Activated T-helper 17 cell treated with anti-CD3 and anti-CD28 coated beads, Interleukin-2, amount 50 U/mL, for 72 hours (primary cell): ENCODE data around the gene PYY. TPM values are rescaled to one million over a fixed set of nuclear protein-coding genes. Genes with fewer than 3 reads are reported as not detected.
A peak's percentile ranks its signal among the peaks of the same experiment; 100 is the strongest.
"Not testable (repeated sequence)": the region's sequence is repeated elsewhere in the genome, so short reads cannot be mapped to it uniquely, and the experiment has no call there.

ENCODE experiments used
- ATAC-seq: fragments of 150-1000 bp; cut with Tn5 transposase; replicated peaks from 2 replicates; pipeline ENCODE4 v1.10.0; 2021; ENCODE audit warnings: mild to moderate bottlenecking, moderate library complexity
- H3K27ac Mint-ChIP-seq: one replicate; pipeline ENCODE4 v1.8.0; 2022; ENCODE audit warnings: mixed read lengths
- H3K27me3 Mint-ChIP-seq: one replicate; pipeline ENCODE4 v1.8.0; 2022; ENCODE audit warnings: mixed read lengths
- H3K36me3 Mint-ChIP-seq: one replicate; pipeline ENCODE4 v1.8.0; 2022; ENCODE audit warnings: low read depth, mild to moderate bottlenecking, mixed read lengths
- H3K4me1 Mint-ChIP-seq: one replicate; pipeline ENCODE4 v1.8.0; 2022; ENCODE audit warnings: mixed read lengths
- H3K4me3 Mint-ChIP-seq: one replicate; pipeline ENCODE4 v1.8.0; 2022; ENCODE audit warnings: mild to moderate bottlenecking, mixed read lengths
- H3K9me3 Mint-ChIP-seq: one replicate; pipeline ENCODE4 v1.8.0; 2022; ENCODE audit warnings: mixed read lengths
- total RNA-seq, 2 donors: library from RNA; stranded (reverse); gene quantifications; one replicate each; pipeline ENCODE4 v1.2.3, GENCODE V29; 2022

The PYY gene
- total RNA-seq, 2 donors from 2014 or later = not detected

GRCh38 chr17:43986225-43986981, 32.7 kb upstream of the PYY start:
- H3K27me3 Mint-ChIP-seq = peaks cover 26% of the 10 kb centered on the region
- H3K4me3 Mint-ChIP-seq = no peak overlapping the region
- ATAC-seq = no peak
- no peak overlapping the region for H3K27ac Mint-ChIP-seq
- H3K4me1 Mint-ChIP-seq = no peaks in the 10 kb centered on the region
- H3K9me3 Mint-ChIP-seq = no peaks in the 10 kb centered on the region
- no peaks in the 10 kb centered on the region for H3K36me3 Mint-ChIP-seq

DNA sequence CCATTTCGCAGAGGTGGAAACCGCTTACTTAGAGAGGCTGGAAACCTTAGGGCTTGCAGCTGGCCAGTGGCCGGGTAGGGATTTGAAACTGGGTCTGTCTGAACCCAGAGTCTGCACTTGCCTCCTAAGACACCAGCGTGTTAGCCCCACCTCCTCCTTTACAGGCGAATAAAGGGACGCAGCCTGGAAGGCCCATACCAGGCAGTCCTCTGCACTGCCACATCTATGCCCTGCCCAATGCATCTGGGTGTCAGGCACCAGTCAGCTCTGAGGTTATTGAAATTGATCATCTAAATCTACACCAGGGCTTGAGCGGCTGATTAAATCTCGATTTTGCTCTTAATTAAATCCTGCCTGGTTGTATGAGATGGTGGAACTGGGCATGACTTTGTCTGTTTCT, 30.8 kb upstream of the PYY start:
- Mint-ChIP-seq H3K9me3 (no peaks in the 10 kb centered on the region), H3K27ac (no peak overlapping the region), H3K4me3 (no peak overlapping the region), H3K36me3 (no peaks in the 10 kb centered on the region), H3K27me3 (peaks cover 33% of the 10 kb centered on the region), H3K4me1 (no peaks in the 10 kb centered on the region)
- no peak for ATAC-seq

- Mint-ChIP-seq H3K27me3 (peaks cover 33% of the 10 kb centered on the region), H3K27ac (no peak overlapping the region), H3K36me3 (no peaks in the 10 kb centered on the region), H3K4me1 (no peaks in the 10 kb centered on the region), H3K9me3 (no peaks in the 10 kb centered on the region), H3K4me3 (no peak overlapping the region)
- peak; percentile 3 for ATAC-seq
Measured at GRCh38 chr17:43983515-43984411, 30.0 kb upstream of the PYY start.

- no peak overlapping the region for H3K4me3 Mint-ChIP-seq
- H3K9me3 Mint-ChIP-seq = no peaks in the 10 kb centered on the region
- no peaks in the 10 kb centered on the region for H3K36me3 Mint-ChIP-seq
- no peak overlapping the region for H3K27ac Mint-ChIP-seq
- H3K4me1 Mint-ChIP-seq = no peaks in the 10 kb centered on the region
- peaks cover 30% of the 10 kb centered on the region for H3K27me3 Mint-ChIP-seq
- no peak for ATAC-seq
Measured at GRCh38 chr17:43983196-43983514, 29.4 kb upstream of the PYY start.

- no peak for ATAC-seq
- no peak overlapping the region for H3K27ac Mint-ChIP-seq
- H3K36me3 Mint-ChIP-seq = no peaks in the 10 kb centered on the region
- no peaks in the 10 kb centered on the region for H3K4me1 Mint-ChIP-seq
- no peaks in the 10 kb centered on the region for H3K9me3 Mint-ChIP-seq
- H3K27me3 Mint-ChIP-seq = peaks cover 22% of the 10 kb centered on the region
- H3K4me3 Mint-ChIP-seq = peak overlapping the region; percentile 27
Measured at GRCh38 chr17:43982171-43982570, 28.4 kb upstream of the PYY start.

GRCh38 chr17:43979671-43980070, 25.9 kb upstream of the PYY start:
- no peak for ATAC-seq
- Mint-ChIP-seq H3K4me1 (no peaks in the 10 kb centered on the region), H3K9me3 (no peaks in the 10 kb centered on the region), H3K36me3 (no peaks in the 10 kb centered on the region), H3K27ac (no peak overlapping the region), H3K27me3 (peaks cover 22% of the 10 kb centered on the region), H3K4me3 (no peak overlapping the region)

- no peak overlapping the region for H3K27ac Mint-ChIP-seq
- H3K27me3 Mint-ChIP-seq = peaks cover 22% of the 10 kb centered on the region
Measured at GRCh38 chr17:43979011-43979410, 25.3 kb upstream of the PYY start.

GRCh38 chr17:43978078-43978477, 24.3 kb upstream of the PYY start:
- H3K27me3 Mint-ChIP-seq = peaks cover 20% of the 10 kb centered on the region
- no peak for ATAC-seq
- H3K27ac Mint-ChIP-seq = no peak overlapping the region
- H3K36me3 Mint-ChIP-seq = no peaks in the 10 kb centered on the region
- no peaks in the 10 kb centered on the region for H3K9me3 Mint-ChIP-seq
- H3K4me1 Mint-ChIP-seq = no peaks in the 10 kb centered on the region
- H3K4me3 Mint-ChIP-seq = no peak overlapping the region

More at GRCh38 chr17:43979011-43979410, 25.3 kb upstream of the PYY start:
- no peak for ATAC-seq
- Mint-ChIP-seq H3K9me3 (no peaks in the 10 kb centered on the region), H3K36me3 (no peaks in the 10 kb centered on the region), H3K4me1 (no peaks in the 10 kb centered on the region), H3K4me3 (no peak overlapping the region)

DNA sequence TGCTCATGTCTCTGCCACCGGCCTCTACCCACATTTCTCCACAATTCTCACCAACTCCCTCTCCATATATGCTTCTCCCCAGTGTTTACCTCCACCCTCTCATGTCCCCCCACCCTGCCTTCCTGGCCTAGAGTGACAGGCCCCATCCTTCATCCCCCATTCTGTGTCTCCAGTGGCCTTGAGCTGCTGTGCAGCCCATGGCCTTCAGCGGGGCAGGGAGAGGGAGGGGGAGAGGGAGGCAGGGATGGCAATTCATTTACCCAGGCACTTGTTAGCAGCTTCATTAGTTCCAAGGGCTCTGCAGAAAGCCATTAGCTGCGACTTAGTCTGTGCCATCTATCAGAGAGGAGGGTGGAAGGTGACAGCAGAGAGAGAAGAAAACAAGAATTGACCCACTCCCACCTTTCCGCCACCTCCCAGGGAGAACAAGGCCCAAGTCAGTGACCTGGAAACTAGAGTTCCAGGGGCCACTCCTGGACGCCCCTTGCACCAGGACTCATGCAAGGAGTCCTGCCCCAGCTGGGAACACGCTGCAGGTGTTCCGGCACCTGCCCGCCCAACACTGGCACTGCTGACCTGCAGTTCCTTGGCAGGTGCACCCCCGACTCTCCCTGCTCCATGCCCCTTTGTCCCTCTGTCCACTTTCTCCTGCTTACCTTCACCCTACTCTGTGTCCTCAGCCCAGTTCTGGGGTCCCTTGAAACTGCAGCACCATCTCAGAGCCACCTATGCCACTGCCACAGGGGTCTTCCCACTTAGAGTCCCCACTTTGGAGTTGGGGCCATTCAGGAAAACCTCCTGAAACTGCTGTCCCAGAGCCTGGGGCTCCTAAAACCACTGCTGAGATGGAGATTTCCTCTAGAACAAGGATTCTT, 23.5 kb upstream of the PYY start:
- no peaks in the 10 kb centered on the region for H3K9me3 Mint-ChIP-seq
- ATAC-seq = no peak
- no peak overlapping the region for H3K27ac Mint-ChIP-seq
- peaks cover 13% of the 10 kb centered on the region for H3K27me3 Mint-ChIP-seq
- H3K36me3 Mint-ChIP-seq = no peaks in the 10 kb centered on the region
- no peak overlapping the region for H3K4me3 Mint-ChIP-seq
- H3K4me1 Mint-ChIP-seq = no peaks in the 10 kb centered on the region

DNA sequence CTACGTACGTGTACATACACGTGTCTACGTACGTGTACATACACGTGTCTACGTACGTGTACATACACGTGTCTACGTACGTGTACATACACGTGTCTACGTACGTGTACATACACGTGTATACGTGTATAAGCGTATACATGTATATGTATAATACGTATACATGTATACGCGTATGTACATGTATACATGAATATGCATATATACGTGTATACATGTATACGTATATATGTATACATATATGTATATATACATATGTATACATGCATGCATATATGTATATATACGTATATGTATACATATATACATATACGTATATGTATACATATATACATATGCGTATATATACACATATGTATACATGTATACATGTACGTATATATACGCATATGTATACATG, 22.2 kb upstream of the PYY start:
- H3K36me3 Mint-ChIP-seq = no peaks in the 10 kb centered on the region
- no peaks in the 10 kb centered on the region for H3K9me3 Mint-ChIP-seq
- H3K27me3 Mint-ChIP-seq = peaks cover 3% of the 10 kb centered on the region
- no peaks in the 10 kb centered on the region for H3K4me1 Mint-ChIP-seq
- H3K4me3 Mint-ChIP-seq = no peak overlapping the region
- no peak overlapping the region for H3K27ac Mint-ChIP-seq
- no peak for ATAC-seq

- no peaks in the 10 kb centered on the region for H3K36me3 Mint-ChIP-seq
Measured at GRCh38 chr17:43974382-43975266, 20.9 kb upstream of the PYY start.

DNA sequence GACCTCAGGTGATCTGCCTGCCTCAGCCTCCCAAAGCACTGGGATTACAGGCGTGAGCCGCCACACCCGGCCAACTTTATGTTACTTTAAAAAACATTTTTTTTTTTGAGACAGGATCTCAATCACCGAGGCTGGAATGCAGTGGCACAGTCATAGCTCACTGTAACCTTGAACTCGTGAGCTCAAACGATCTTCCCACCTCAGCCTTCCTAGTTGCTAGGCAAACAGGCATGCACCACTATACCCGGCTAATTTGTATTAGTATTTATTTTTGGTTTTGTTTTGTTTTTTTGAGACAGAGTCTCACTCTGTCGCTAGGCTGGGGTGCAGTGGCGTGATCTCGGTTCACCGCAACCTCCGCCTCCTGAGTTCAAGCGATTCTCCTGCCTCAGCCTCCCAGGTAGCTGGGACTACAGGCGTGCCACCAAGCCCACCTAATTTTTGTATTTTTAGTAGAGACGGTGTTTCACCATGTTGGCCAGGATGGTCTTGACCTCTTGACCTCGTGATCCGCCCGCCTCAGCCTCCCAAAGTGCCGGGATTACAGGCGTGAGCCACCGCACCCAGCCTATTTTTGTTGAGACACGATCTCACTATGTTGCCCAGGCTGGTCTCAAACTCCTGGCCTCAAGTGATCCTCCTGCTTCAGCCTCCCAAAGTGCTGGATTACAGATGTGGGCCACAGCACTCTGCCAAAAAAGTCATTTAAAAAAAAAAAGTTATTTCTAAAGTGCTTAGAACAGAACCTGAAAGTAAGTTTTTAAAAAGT, 18.9 kb upstream of the PYY start:
- not testable (repeated sequence) for H3K36me3 Mint-ChIP-seq, H3K27ac Mint-ChIP-seq, H3K4me1 Mint-ChIP-seq, H3K9me3 Mint-ChIP-seq, H3K27me3 Mint-ChIP-seq, ATAC-seq, H3K4me3 Mint-ChIP-seq

More at GRCh38 chr17:43974382-43975266, 20.9 kb upstream of the PYY start:
- H3K27ac Mint-ChIP-seq = no peak overlapping the region
- no peak for ATAC-seq
- H3K9me3 Mint-ChIP-seq = no peaks in the 10 kb centered on the region
- H3K27me3 Mint-ChIP-seq = no peaks in the 10 kb centered on the region
- H3K4me3 Mint-ChIP-seq = no peak overlapping the region
- H3K4me1 Mint-ChIP-seq = no peaks in the 10 kb centered on the region

DNA sequence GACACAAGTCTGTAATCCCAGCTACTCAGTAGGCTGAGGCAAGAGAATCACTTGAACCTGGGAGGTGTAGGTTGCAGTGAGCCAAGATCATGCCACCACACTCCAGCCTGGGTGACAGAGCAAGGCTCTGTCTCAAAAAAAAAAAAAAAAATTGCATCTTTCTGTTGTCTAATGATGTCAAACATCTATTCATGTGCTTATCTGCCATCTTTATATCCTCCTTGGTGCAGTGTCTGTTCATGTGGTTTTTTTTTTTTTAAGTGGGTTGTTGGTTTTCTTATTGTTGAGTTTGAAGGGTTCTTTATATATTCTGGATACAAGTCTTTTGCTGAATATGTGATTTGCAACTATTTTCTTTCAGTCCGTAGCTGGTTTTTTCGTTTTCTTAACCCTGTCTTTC, 17.7 kb upstream of the PYY start:
- not testable (repeated sequence) for H3K4me3 Mint-ChIP-seq, H3K27me3 Mint-ChIP-seq, H3K4me1 Mint-ChIP-seq, H3K9me3 Mint-ChIP-seq, H3K27ac Mint-ChIP-seq, H3K36me3 Mint-ChIP-seq, ATAC-seq
